Putamen (tissue), 1 donor: ENCODE data around the gene ERAS.
"Not testable (repeated sequence)": the region's sequence is repeated elsewhere in the genome, so short reads cannot be mapped to it uniquely, and the experiment has no call there.

ENCODE experiments used
- DNase-seq: peaks from one replicate; pipeline ENCODE4 v3.0.0-alpha.2; 2016; ENCODE audit warnings: low spot score

ERAS gene

DNA sequence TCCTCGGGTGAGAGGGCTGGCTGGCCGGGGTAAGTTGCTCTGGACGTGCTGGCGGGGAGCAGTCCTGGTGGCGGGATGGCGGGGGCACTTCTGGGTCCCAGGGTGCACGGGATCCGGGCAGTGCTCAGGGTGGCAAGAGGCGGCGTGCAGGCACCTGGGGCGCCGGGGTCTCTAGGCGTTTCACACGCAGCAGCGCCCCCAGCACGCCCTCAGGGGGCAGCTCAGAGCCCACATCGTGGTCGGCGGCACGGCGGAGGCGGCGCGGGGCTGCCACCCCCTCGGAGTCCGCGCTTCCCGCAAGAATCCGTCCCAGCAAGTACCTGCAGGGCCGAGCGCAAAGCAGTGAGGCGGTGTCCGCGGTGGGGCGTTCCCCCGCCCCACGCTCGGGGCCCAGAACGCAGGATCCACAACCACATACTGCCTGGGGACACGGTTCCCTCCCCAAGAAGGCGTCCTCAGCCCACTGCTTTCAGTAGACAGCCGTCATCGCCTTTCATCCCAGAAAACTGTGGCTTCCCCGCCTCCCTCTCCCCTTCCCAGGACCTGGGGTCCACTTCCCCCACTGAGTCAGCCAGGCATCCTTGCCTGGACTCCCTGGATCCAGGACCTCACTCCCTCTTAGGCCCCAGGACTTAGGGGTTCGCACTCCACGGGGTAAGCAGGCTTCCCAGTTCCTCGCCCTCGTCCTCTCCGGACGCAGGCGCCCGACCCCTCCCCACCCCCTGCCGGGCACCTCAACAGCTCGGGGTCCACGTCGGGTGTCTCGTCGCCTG is 5.0 kb downstream of the ERAS start:
- no peak for DNase-seq

DNA sequence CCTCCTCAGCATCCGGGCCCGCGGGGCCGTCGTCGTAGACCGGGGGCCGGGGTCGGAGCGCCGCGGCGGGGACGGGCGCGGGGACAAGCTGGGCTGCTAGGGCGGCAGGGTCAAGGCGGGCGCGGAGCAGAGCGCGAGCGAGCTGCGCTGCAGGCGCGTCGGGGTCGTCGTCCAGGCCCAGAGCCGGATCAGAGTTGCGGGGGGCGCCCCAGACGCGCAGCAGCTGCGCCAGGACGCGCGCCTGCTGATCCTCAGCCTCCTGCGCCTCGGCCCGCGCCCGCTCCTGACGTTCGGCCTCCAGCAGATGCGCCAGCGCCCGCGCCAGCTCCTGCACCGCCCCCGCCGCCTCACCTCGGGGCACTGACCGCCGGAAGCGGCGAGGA is 5.6 kb downstream of the ERAS start:
- DNase-seq = no peak

DNA sequence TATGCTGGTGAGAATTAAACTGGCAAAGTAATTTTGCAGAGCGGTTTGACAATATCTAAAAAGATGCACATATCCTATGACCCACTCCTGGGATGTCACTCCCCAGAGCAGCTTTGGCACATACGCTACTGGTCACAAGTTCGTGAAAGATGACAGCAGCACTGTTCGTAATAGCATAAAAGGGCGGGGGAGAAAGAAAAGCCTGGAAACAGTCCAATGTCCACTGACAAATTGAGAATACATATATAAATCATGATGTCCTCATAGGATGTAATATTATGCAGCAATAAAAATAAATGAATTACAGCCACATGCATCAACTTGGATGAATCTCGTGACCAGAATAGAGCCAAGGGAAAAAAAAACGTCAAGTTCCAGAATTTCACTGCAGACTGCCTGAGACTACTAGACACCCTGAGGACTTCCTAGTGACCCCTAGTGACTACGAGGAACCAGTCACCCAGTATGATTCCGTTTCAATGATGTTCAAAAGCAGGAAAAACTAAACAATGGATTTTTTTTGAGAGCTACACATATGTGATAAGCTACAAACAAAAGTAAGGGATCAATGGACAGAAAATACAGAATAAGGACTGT is 7.3 kb downstream of the ERAS start:
- DNase-seq = no peak

DNA sequence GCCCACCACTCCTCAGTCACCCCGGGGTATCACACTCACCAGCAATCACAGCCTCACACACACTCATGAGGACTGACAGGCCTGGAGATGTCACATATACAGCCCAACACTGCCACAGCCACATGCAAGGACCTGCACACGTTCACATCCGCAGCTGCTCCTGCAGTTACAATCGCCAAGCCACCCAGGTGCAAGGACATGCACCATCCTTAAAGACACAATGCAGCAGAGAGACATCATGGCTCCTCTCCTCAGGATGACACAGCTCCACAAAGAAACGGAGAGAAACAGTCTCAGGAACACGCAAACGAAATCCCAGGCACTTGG is 8.0 kb downstream of the ERAS start:
- DNase-seq = no peak

DNA sequence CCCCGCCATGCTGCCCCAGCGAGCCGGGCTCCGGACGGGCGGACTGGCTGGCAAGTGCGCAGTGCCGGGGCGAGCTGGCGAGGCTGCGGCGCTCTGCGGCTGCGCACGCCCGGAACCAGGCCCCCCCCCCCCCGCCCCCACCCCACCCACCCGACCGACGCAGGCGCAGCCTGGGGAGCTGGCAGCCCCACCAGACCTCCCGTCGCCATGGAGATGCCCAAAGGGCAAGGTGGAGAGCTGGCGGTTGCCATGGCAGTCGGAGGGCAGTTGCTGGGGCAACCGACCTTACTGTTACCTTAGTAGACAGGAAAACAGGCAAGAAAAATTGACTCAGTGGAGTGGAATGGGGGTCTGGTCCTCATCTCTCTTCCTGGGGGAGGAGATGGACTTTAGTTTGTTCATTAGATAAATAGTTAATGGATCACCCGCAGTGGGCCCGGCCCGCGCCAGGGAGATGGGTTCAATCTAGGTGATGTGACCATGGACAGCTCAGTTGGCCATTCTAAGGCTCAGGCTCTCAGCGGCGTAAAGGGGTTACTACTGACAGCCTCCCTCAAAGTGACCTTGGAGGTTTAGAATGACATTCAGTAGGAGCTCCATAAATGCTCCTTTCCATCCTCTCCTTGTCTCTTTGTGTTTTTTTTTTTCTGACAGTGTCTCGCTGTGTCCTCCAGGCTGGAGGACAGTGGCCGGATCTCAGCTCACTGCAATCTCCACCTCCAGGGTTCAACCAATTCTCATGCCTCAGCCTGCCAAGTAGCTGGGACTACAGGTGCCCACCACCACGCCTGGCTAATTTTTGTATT is 9.4 kb downstream of the ERAS start, which contains the start of gene PCSK1N:
TSS of gene PCSK1N (minus strand) at position 87 of the 806 bp plus-strand sequence. CDS start at position 9, 78 bp downstream.
- DNase-seq = no peak

DNA sequence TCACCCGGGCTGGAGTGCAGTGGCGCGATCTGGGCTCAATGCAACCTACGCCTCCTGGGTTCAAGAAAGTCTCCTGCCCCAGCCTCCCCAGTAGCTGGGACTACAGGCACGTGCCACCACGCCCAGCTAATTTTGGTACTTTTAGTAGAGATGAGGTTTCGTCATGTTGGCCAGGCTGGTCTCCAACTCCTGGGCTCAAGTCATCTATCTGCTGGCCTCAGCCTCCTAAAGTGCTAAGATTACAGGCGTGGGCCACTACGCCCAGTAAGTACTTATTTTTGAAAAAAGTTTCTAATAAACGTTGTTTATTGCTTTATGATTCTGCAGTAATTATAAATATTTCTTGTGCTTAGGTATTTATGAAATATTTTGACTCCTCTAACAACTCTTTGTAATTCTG is 13.4 kb downstream of the ERAS start:
- no peak for DNase-seq

DNA sequence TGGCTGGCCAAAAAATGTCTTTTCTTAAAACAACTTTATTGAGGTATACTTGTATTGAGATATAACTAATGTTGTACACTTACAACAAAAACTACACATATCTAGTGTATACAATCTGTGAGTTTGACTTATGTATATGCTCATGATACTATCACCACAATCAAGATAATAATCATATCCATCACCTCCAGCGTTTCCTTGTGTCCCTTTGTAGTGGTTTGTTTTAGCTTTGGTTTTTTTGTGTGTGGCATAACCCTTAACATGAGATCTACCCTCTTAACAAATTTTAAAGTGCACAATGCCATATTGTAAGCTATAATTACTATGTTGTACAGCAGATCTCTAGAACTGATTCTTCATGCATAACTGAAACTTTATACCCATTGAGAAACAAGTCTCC is 22.5 kb downstream of the ERAS start:
- no peak for DNase-seq

DNA sequence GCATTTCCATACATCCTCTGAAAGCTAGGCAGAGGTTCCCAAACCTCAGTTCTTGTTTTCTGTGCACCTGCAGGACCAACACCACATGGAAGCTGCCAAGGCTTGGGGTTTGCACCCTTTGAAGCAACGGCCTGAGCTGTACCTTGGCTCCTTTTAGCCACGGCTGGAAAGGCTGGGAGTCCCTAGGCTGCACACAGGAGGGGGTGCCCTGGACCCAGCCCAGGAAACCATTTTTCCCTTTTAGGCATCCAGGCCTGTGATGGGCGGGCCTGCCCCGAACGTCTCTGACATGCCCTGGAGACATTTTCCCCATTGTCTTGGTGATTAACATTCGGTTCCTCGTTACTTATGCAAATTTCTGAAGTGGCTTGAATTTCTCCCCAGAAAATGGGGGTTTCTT is 26.5 kb downstream of the ERAS start:
- no peak for DNase-seq

DNA sequence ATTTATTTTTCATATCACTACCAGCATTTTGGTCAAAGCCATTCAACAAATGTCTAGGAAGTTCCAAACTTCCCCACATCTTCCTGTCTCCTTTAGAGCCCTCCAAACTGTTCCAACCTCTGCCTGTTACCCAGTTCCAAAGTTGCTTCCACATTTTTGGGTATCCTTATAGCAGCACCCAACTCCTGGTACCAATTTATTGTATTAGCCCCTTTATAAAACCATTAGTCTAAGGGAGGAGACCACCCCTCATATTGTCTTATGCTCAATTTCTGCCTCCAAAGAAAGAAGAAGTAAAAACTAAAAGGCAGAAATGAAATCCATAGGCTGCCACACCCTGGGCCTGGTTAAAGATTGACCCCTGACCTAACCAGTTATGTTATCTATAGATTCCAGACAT is 27.2 kb downstream of the ERAS start:
- not testable (repeated sequence) for DNase-seq

DNA sequence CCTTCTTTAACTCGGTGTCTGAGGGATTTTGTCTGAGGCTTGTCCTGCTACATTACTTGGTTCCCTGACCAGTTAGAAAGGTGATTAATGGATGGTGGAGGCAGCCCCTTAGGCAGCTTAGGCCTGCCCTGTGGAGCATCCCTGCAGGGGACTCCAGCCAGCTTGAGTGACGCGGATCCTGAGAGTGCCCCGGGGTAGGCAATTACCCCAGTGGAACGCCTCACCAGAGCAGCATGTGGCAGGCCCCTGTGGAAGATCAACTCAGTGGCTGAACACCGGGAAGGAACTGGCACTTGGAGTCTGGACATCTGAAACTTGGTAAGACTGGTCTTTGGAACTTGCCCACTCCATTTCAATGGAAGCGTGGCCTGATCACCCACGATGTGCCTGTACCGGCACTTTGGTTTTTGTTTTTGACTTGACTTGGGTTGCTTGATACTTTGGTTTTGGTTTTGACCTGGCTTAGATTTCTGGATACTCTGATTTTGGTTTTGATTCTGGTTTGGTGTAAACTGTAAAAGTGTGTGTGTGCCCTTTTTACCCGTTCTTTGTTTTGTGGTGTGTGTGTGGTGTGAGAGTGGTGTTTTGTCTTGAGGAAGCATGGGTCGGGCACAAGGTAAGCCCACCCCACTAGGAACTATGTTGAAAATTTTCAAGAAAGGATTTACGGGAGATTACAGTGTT is 27.9 kb downstream of the ERAS start:
- DNase-seq = not testable (repeated sequence)

DNA sequence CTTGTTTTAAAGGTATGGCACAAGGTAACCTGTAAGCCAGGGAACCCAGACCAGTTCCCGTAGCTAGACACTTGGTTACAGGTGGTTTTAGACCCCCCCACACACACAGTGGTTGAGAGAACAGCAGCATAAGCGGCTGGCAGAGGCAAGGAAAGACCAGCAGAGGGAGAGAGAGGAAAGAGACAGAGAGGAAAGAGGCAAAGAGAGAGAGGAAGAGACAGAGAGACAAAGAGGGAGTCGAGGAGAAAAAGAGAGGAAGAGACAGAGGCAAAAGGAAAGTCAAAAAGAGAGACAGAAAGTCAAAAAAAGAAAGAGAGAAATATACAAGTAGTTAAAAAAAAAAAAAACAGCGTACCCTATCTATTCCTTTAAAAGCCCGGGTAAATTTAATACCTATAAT is 28.6 kb downstream of the ERAS start:
- DNase-seq = no peak

DNA sequence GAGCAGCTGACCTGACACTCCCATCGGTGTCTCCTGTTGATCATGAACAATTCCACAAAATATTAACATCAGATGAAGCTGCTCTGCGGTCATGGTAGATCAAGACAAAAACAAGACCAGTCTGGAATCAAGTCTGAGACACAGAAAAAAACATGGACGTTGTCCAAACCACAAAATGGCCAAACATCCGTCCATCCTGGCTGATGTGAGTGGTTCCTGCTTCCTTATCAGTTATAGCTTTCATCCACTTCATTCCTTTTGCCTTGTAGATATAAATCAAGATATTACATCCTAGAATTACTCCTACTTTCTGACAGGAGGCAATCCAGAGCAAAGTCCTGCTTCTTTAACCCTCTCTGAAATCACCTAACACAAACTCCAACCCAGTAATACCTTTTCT is 37.9 kb downstream of the ERAS start:
- no peak for DNase-seq

DNA sequence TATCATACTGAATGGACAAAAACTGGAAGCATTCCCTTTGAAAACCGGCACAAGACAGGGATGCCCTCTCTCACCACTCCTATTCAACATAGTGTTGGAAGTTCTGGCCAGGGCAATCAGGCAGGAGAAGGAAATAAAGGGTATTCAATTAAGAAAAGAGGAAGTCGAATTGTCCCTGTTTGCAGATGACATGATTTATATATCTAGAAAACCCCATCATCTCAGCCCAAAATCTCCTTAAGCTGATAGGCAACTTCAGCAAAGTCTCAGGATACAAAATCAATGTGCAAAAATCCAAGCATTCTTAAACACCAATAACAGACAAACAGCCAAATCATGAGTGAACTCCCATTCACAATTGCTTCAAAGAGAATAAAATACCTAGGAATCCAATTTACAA is 45.7 kb downstream of the ERAS start:
- DNase-seq = not testable (repeated sequence)

DNA sequence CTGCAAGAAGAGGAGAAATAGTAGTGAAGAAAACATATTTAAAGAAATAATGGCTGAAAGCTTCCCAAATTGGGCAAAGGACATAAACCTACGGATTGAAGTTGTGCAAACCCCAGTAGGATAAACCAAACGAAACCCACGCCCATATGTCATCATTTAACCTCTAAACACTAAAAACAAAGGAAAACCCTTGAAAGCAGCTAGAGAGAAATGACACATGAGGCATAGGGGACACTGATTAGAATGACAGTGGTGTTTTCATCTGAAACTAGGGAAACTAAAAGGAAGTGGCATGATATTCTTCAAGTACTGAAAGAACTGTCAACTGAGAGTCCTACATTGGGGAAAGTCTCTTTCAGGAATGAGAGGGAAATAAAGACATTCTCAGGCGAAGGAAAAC is 50.6 kb downstream of the ERAS start:
- DNase-seq = not testable (repeated sequence)
